Mesenteric fat pad (tissue), 1 donor: ENCODE results near the gene FCN1. TPM values are rescaled to one million over a fixed set of nuclear protein-coding genes. Genes with fewer than 3 reads are reported as not detected.
A peak's percentile ranks its signal among the peaks of the same experiment; 100 is the strongest.

Experiments used
- DNase-seq: peaks from one replicate; pipeline ENCODE4 v3.0.0-alpha.2; 2020; ENCODE audit warnings: low spot score
- total RNA-seq: library from RNA; stranded (reverse); fragmentation: NEBNext Ultra II Directional; extraction: Animal tissue kit (Norgen Biotek cat#: 25700); gene quantifications from one replicate; pipeline ENCODE4 v1.2.1, GENCODE V29; 2021
- donor health status: DM: yes; HTN: yes; CAD: no.

The FCN1 gene
- total RNA-seq, 1 donor from 2014 or later: 27.9 TPM

DNA sequence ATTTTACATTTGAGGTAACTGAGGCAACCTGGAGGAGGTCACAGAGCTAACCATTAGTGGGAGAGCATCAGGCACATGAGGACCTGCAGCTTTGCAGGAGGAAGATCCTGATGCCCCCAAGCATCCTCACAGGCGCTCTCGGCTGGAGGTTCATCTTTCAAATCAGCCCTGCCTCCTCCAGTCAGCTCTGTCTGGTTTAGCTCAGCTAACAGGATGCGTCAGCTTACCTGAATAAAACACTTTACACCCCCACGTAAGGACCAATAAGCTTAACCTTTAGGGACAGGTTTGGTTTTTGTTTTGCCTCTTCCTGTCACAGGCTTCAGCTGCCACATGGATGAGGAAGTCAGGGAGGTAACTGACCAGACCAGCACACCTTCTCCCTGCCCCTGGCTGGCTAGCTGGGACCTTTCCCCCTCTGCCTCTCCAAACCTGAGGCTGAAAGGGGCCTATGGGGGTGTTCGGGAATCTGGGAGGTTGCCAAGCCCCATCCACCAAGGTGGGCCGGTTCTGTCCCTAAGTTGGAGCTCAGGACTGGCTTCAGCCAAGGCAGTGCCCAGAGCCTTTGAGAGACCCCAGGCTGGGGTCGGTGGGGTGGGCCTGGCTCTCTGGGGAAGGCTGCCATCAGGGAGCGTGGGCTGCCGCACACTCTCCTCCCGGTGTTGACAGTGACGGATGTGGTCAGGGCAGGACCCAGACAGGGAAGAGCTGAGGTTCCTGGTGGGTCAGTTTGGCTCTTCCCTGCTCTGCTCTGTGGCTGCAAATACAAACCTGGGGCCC lies 20.0 kb upstream of the FCN1 start:
- DNase-seq: no peak

DNA sequence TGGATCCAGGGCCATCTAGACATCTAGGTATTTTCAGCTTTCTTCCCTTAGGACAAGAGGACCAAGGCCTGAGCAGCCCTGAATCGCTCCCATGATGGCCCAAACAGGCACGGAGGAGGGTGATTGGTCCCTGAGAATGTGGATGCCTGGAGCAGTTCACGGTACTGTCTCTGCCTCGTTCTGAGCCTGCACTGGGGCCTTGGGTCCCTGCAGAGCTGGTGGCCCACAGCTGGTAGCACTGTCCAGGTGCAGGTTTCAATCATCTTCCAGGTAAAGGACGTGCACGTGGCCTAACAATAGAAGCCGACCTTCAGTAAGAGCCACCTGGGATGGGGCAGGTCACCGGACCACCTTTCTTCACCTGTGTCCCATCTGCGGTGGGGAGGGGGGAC lies 19.4 kb upstream of the FCN1 start:
- DNase-seq: no peak

DNA sequence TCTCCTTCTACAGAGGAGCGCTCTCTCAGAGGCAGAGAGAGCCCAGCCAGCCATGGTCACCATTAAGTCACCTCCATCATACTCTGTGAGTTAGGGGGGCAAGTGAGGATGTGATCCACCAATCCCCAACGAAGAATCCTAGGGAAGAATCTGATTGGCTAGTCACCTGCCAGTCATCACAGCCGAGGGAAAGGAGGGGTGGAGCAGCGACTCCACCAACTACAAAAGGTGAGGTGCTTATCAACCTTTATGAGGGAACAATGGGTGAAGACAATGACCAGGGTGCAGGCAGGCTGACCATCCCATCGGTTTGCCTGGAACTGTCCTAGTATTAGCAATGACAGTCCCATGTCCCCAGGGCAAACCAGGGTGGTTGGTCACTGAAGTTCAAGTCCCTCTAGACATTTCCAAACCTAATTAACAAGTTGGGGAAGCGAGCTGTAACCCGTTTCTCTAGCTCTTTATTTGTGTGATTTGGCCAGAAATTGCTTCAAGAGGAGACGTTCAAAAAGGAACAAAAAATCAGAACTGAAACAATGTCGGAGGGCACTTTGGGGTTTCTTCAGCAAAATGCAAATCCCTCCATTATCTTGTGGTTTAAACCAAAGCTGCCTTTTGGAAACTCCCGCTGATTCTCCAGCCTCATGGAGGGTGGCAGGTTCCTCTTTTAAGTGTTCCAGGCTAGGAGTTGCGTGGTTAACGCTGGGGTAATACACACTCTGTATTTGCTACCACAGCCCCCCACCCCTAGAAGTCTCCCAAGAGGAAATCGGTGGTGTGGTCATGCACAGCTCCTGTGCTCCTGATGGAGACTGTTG lies 18.8 kb upstream of the FCN1 start:
- DNase-seq: no peak

DNA sequence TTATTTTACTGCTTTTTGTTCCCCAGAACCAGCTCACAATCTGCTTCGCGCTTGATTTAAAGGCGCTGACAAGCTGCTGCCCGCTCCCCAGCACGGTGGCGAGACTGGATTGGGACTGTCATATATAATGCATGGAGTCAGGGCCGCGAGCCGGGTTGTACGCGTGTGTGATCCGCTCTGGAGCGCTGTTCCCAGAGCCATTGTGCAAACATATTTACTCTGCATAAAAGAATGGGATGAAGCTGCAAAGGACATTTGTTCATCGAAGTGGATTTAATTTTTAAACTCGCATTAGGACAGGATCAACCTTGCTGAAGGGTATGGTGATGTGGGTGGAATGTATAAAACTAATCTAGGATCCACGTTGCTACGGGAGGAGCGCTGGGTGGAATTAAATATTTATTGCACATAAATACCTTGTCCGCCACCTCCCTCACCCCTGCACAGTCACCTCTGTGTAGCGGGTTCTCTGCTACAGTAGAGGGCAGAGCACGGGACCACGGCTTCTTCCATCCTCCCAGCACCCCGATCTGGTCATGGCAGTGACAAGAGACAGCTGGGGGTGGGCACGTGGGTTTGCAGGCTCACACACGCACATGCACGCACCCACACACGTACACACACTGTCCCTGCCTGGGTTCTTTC lies 18.1 kb upstream of the FCN1 start:
- no peak for DNase-seq

DNA sequence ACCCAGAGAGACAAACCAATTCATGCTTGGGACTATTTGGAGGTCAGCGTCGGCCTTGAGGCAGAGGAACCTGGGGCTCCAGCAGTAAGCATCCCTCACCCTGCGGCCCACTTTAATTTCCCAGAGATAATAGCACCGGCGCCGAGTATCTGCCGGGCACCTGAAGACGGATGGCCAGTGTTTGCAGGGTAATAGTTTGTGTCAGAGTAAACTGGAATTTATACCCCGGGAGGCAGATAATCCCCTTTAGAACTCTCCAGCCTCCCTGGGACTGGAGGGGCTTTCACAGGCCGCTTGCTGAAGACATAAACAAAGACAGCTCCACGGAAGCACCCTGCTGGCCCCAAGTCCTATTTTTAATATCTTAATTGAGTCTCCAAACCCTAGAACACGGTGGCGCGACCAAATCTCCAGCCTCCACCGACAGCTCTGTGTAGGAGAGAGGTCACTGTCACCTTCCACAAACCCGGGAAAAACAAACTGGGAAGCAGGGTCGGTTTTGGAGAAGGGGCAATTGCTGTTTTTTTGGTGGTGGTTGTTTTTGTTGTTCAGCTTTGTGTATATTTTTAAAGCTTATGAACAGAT lies 17.4 kb upstream of the FCN1 start:
- no peak for DNase-seq

DNA sequence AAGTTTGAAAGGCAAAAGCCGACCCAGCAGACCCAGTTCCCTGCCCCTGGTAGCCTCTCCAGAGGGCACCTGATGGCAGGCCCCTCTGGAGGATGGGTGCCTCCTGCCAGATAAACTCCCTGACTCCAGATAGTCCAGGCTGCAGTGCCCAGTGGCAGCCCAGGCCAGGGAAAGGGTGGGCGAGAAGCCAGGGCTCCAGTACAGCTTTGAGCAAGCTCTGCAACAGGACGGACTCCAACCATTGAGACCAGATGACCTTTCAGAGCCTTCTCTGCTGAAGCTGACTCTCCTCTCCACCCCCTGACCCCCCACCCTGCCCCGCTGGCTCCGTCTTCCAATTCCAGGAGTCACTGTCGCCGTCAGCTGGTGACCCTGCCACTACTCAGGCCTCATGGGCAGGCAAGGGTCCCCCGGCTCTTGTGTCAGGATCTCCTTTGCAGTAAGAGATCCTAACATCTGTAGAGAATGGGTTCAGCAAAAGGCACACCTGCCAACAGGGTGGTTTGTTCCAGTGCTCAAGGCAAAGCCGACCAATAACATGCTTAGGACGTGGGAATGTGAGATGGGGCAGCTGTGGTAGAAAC lies 15.5 kb upstream of the FCN1 start:
- DNase-seq: no peak

DNA sequence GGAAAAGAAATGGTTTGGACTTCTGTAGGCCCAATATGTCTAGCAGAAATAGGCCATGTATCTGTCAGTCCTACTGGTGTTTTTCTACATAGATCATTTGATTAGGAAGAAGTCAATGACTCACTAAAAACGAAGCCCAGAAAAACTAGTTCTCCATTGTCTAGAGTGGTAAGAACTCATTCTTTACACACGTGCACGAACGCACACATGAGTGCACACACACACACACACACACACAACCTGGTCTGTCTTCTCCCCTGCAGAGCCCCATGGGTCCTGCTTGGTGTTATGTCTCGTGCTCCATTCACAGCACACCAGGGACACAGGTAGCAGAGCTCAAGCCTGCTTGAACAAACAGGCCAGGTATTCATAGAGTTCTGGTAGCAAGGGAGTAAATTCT lies 14.9 kb upstream of the FCN1 start:
- no peak for DNase-seq

DNA sequence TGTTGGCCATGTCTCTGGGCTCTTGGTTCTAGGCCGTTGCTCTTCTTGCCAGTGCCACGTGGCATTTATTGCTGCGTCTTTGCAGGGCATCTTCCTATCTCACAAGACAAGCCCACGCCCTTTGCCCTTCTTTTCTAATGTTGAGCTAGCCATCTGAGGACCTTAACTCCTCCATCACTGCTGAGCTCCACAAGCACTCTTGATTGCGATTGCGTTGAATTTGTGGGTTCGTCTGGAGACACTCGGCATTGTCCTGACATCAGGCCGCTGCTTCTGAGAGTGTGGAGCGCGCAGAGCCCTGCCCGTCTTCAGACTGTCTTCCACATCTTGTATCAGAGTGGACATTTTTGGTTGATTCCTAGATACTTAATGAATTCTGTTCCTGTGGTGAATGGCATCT lies 14.5 kb upstream of the FCN1 start:
- DNase-seq: no peak

DNA sequence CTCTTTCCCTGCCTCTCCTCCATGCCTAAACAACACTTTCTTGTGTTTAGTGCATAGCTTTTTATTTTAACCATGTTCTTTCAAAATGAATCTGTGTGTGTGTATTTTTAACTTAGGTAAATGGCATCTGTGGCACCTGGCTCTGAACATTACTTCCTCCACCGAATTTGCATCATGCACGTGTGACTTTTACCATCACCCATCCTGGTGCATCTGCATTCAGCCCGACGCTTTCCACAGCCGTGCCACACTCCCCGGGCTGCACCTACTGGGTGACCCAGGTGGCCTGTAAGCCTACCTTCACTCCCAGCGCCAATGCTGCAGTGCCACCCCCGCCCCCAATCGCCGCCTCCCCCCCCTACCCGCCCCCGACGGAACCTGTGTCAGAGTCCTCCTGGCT lies 12.7 kb upstream of the FCN1 start:
- DNase-seq: no peak

DNA sequence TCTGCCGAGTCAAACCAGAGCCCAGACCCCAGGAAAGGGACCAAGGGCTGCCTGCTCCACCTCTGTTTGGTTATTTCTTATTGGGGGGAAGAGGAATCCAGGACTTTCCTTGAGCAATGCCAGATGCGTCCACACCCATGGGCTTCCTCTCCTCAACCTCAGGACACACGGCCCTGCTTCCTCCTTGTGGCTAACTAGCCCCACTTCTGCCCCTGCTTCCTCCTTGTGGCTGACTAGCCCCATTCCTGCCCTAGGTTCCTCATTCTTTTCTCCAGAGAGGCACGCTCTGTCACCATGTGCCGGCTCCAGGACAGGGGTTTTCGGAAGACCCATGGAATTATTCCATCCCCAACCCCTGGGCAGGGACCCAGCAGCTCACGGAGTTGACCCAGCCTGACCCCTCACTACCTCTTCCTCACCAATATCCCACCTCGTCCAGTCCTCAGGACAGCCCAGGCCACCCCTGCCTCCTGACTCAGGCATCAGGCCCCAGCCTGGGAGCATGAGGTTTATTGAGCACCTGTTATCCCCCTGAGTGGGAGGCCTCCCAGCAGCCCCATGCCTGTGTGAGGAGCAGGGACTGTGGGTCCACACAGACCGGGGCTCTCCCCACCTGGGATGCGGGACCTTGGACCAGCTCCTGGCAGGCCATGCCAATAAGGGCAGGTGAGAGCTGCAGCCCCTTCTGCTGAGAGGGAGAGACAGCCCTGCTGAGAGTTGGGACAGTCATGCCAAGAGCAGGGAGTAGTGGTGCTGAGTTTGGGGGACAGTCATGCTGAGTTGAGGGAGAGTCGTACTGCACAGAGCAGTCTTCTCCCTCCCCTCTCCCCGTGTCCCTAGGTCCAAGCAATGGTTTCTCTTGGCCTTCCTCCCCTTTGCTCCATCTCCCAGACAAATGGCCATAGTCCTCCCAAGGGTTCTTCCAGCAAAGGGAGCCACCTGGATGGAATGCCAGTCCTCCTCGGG lies 11.8 kb upstream of the FCN1 start:
- no peak for DNase-seq

DNA sequence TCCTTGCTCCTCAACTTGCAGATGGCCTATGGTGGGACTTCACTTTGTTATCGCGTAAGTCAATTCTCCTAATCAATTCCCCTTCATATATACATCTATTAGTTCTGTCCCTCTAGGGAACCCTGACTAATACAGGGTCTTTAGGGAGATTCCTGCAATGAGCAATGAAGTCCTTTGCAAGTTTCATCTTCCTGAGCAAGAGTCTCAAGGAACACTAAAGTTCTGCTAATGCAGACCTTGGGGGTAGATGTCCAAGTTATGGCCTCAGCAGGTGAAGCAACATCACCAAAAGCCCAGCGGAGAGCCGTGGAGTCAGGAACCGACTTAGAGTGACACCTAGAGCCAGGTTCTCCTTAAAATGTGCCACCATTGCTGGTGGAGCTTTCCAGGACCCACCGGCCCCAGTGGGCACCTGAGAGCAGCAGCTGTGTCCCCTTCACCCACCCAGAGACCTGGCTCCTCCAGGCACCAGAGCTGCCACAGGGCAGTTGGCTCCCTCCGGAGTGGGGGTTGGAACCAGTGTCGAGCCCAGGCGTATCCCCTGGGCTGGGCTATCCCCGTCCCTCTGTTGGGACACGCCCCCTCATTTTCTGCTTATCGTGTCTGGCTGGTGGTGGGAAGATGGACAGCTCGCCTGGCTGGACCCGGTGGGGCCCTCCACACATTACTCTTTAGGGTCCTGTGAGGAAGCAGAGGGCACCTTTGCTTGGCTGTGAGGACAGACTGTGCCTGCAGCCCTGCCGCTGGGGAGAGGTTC lies 10.9 kb upstream of the FCN1 start:
- DNase-seq: no peak

DNA sequence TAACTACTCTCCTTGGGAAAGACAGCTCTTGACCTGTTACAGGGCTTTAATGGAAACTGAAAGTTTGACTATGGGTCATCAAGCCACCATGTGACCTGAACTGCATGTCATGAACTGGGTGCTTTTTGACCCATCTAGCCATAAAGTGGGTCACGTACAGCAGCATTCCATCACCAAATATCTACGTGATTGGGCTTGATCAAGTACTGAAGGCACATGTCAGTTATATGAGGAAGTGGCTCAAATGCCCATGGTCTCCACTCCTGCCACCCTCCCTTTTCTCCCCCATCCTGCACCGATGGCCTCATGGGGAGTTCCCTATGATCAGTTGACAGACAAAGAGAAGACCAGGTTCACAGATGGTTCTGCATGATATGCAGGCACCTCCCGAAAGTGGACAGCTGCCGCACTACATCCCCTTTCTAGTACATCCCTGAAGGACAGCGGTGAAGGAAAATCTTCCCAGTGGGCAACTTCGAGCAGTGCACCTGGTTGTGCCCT lies 7.3 kb upstream of the FCN1 start:
- peak; percentile 37 for DNase-seq

DNA sequence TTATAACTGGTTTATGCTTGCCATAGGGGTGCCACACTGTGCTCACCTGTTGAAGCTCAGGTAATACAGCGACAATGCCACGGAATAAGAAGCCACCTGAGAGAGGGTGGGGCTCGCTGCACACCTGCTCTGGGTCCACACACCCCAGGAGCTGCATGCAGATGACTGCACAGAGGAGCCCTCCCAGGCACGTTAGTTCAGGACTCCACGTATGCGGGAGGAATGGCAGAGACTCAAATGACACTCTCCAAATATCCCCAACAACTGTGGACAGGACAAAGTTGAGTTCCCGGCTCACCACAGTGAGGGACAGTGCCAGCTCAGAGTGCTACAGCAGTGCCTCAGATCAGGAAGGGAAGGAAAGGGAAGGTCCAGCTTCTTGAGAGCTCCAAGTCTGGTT lies 5.8 kb upstream of the FCN1 start:
- DNase-seq: peak; percentile 39

DNA sequence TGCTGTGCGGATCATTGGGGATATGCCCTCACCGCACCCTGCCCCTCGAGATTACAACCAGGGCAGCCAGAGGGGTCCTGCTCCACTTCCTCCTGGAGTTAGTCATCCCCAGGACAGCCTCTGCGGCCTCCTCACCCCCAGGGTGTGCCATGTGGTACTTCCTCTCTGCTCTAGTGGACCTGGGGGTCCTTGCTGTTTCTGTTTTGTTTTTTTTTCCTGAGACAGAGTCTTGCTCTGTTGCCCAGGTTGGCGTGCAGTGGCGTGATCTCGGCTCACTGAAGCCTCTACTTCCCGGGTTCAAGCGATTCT lies 5.2 kb upstream of the FCN1 start:
- DNase-seq: peak; percentile 79

DNA sequence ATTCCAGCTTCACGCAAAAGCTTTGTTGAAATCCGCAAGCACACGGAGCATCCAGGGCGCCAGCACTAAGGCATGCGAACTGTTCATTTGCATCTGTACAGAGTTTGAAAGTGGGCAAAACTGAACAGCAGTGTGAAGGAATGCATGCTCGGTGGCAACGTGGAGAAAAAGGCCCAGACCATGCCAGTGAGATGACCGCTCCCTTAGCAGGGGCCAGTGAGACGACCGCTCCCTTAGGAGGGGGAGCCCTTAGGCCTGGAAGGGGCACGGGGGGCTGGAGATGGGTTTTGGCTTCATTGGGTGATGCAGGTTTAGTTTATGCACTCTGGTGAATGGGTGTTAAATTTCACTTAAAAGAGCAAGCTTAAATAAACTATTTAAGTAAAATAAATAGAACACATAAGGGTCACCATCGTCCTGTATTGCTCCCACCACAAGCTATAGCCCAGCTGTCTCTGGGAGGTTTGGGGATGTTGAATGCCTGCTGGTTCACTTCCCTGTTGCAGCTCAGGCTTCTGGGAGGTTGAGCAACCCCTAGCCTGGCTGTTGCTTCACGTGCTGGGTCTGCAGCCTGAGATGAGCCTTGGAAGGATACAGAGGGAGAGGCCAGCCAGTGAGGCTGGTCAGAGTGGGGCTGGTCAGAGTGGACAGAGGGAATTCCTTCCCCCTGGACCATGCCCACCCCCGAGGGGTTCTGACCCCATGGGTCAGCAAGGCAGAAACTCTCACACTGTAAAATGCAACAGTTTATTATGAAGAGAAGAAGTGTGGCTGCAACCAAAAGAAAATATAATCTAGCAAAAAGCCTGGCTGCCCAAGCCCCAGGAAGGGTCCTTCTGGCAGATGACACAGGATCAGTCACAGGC lies 4.6 kb upstream of the FCN1 start:
- peak; percentile 81 for DNase-seq

DNA sequence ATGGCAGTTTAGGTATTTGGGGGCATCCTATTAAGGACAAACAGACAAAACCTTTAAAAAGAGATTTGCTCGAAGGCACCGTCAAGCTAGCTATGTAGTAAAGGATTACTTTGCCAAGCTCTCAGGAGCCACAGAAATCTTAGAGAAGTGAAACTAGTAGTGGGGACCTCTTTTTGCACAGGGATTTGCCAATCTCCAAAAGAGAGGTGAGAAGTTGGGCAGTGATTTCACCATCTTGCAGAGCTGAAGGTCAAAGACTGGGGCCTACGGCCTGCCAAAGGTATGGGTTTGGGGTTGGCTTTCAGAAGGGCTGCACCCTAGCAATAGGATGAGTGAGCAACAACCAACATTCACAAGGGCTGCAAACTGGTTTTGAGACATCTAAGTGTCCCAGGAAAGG lies 1.6 kb upstream of the FCN1 start:
- DNase-seq: peak; percentile 22

DNA sequence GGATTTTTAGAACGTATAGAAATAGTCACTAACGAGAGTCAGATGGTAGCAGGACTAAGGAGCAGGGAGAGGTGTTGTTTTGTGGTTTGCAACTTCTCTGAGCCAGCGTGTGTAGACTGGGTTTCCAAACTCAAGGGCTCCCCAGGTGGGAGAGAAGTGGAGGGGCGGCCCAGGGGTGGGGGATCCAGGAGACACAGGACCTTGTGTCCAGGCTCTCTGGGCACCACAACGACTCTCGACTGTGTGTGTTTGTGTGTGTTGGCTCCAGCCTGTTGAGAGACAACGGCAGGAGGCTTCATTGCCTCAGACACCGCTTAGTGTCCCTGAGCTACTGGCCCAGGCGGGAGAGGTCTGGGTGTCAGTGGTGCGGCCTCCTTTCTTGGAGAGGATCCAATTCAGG lies 934 bp upstream of the FCN1 start:
- DNase-seq: peak; percentile 74

DNA sequence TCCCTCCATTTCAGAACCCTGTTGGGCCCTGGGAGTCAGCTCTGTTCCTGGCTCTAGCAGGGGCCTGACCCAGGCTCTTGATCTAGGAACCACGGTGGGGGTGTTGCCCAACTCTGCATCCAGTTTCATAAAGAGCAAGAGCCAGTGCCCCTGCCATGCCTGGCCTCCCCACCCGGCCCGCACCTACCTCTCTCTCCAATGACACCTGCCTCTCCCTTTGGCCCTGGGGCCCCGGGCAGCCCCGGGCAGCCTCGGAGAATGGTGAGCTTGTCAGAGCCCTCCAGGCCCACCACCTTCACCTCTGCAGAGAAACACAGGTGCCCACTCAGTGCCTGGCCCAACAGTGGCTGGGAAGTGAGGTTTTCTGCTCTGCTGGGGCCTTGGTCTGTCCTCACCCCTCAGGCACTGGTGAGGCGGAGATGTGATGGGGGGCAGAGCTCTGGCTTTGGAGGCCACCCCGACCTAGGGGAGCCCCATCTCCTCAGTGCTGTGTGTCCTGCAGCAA lies 1.5 kb downstream of the FCN1 start:
- peak; percentile 69 for DNase-seq
